ENCODE data around the gene ZNF407.

GRCh38 chr18:74828200-74828599 lies 230.5 kb downstream of the ZNF407 start:
- TF ChIP-seq CTCF (IDR thresholded peaks at IDR 0.05 in 2 of 3, conservative IDR thresholded peaks at IDR 0.05 in 1 of 3; ENCODE audit: borderline replicate concordance in 1 of 3, insufficient read depth in 1 of 3, low read depth in 2 of 3, low read length in 2 of 3) (no peak), CBX3 (IDR thresholded peaks at IDR 0.05; ENCODE audit: low read depth) (no peak), EZH2 (IDR thresholded peaks at IDR 0.05) (no peak), MAX (IDR thresholded peaks at IDR 0.05) (no peak), SP1 (IDR thresholded peaks at IDR 0.05; ENCODE audit: low read depth) (no peak), EZH2phosphoT487 (IDR thresholded peaks at IDR 0.05; ENCODE audit: borderline replicate concordance) (no peak), ZNF274 (IDR thresholded peaks at IDR 0.05; ENCODE audit: low read depth, low read length) (no peak), POLR2AphosphoS5 (IDR thresholded peaks at IDR 0.05; ENCODE audit: low read depth, low read length) (no peak), POLR2A (IDR thresholded peaks at IDR 0.05; ENCODE audit: borderline replicate concordance, extremely low read depth, insufficient read depth, insufficient read length) (no peak), FOSL1 (IDR thresholded peaks at IDR 0.05; ENCODE audit: low read depth) (no peak)
- TF ChIP-seq, protein P1, sequence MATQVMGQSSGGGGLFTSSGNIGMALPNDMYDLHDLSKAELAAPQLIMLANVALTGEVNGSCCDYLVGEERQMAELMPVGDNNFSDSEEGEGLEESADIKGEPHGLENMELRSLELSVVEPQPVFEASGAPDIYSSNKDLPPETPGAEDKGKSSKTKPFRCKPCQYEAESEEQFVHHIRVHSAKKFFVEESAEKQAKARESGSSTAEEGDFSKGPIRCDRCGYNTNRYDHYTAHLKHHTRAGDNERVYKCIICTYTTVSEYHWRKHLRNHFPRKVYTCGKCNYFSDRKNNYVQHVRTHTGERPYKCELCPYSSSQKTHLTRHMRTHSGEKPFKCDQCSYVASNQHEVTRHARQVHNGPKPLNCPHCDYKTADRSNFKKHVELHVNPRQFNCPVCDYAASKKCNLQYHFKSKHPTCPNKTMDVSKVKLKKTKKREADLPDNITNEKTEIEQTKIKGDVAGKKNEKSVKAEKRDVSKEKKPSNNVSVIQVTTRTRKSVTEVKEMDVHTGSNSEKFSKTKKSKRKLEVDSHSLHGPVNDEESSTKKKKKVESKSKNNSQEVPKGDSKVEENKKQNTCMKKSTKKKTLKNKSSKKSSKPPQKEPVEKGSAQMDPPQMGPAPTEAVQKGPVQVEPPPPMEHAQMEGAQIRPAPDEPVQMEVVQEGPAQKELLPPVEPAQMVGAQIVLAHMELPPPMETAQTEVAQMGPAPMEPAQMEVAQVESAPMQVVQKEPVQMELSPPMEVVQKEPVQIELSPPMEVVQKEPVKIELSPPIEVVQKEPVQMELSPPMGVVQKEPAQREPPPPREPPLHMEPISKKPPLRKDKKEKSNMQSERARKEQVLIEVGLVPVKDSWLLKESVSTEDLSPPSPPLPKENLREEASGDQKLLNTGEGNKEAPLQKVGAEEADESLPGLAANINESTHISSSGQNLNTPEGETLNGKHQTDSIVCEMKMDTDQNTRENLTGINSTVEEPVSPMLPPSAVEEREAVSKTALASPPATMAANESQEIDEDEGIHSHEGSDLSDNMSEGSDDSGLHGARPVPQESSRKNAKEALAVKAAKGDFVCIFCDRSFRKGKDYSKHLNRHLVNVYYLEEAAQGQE (IDR thresholded peaks at IDR 0.05; ENCODE audit: low read depth): no peak
